Ishikawa (cell line): ENCODE results near the gene CD200R1L.

Source experiments
- CEBPB ChIP-seq: IDR thresholded peaks from 2 replicates; pipeline ENCODE4 v1.6.1; 2012
- CREB1 ChIP-seq: IDR thresholded peaks from 2 replicates; pipeline ENCODE4 v1.6.1; 2012; ENCODE audit warnings: low read depth
- EGR1 ChIP-seq: IDR thresholded peaks from 2 replicates; pipeline ENCODE4 v1.6.1; 2012
- EP300 ChIP-seq: IDR thresholded peaks from 2 replicates; pipeline ENCODE4 v1.6.1; 2012; ENCODE audit warnings: borderline replicate concordance
- FOXM1 ChIP-seq: IDR thresholded peaks from 2 replicates; pipeline ENCODE4 v1.6.1; 2012; ENCODE audit warnings: low read depth, borderline replicate concordance
- MAX ChIP-seq: IDR thresholded peaks from 2 replicates; pipeline ENCODE4 v1.6.1; 2012
- NFIC ChIP-seq: IDR thresholded peaks from 2 replicates; pipeline ENCODE4 v1.6.1; 2012
- RAD21 ChIP-seq: IDR thresholded peaks from 2 replicates; pipeline ENCODE4 v1.6.1; 2012; ENCODE audit warnings: low read depth
- REST ChIP-seq: IDR thresholded peaks from 2 replicates; pipeline ENCODE4 v1.6.1; 2012; ENCODE audit warnings: low read depth, mild to moderate bottlenecking
- TAF1 ChIP-seq: IDR thresholded peaks from 2 replicates; pipeline ENCODE4 v1.6.1; 2012; ENCODE audit warnings: low read depth, mild to moderate bottlenecking
- TCF12 ChIP-seq: IDR thresholded peaks from 2 replicates; pipeline ENCODE4 v1.6.1; 2012; ENCODE audit warnings: low read depth
- TEAD4 ChIP-seq: IDR thresholded peaks from 2 replicates; pipeline ENCODE4 v1.6.1; 2012
- YY1 ChIP-seq: IDR thresholded peaks from 2 replicates; pipeline ENCODE4 v1.6.1; 2012; ENCODE audit warnings: low read depth
- ZBTB7A ChIP-seq: IDR thresholded peaks from 2 replicates; pipeline ENCODE4 v1.6.1; 2012; ENCODE audit warnings: low read depth
- TF ChIP-seq, protein P1 (sequence below): IDR thresholded peaks from 2 replicates; pipeline ENCODE4 v1.6.1; 2012

Gene CD200R1L

GRCh38 chr3:112860898-112861297 lies 14.2 kb upstream of the CD200R1L start:
- TF ChIP-seq CEBPB (no peak), NFIC (no peak), TEAD4 (no peak), TAF1 (no peak), RAD21 (no peak), YY1 (no peak), EGR1 (no peak), EP300 (no peak), ZBTB7A (no peak), REST (no peak), FOXM1 (no peak), CREB1 (no peak), MAX (no peak), TCF12 (no peak)
- TF ChIP-seq, protein P1, sequence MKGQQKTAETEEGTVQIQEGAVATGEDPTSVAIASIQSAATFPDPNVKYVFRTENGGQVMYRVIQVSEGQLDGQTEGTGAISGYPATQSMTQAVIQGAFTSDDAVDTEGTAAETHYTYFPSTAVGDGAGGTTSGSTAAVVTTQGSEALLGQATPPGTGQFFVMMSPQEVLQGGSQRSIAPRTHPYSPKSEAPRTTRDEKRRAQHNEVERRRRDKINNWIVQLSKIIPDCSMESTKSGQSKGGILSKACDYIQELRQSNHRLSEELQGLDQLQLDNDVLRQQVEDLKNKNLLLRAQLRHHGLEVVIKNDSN, result no peak

GRCh38 chr3:112858410-112859069 lies 11.9 kb upstream of the CD200R1L start:
- no peak for TF ChIP-seq CEBPB
- no peak for TF ChIP-seq RAD21
- no peak for TF ChIP-seq TCF12
- no peak for TF ChIP-seq CREB1
- TF ChIP-seq MAX, result no peak
- TF ChIP-seq ZBTB7A, result no peak
- no peak for TF ChIP-seq REST
- no peak for TF ChIP-seq TEAD4
- TF ChIP-seq NFIC, result no peak
- no peak for TF ChIP-seq TAF1
- TF ChIP-seq EGR1, result no peak
- no peak for TF ChIP-seq YY1
- TF ChIP-seq FOXM1, result no peak
- no peak for TF ChIP-seq EP300
- TF ChIP-seq, protein P1, result no peak

DNA sequence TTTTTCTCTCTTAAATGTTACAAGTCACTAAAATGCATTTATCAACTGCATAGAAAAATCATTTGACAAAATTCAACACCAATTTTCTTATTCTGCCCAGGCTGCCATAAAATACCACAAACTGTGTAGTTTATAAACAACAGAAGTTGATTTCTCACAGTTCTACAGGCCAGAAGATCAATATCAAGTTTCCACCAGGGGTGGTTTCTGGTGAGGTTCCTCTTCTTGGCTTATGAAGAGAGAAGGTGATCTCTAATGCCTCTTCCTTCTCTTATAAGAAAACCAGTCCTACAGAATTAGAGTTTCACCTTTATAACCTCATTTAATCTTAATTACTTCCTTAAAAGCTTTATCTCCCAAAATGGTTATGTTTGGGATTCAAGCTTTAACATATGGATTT lies 10.9 kb upstream of the CD200R1L start:
- no peak for TF ChIP-seq EP300
- TF ChIP-seq NFIC, result no peak
- TF ChIP-seq CREB1, result no peak
- no peak for TF ChIP-seq REST
- TF ChIP-seq YY1, result no peak
- TF ChIP-seq, protein P1, result no peak
- no peak for TF ChIP-seq TAF1
- TF ChIP-seq ZBTB7A, result no peak
- no peak for TF ChIP-seq RAD21
- no peak for TF ChIP-seq TEAD4
- TF ChIP-seq CEBPB, result no peak

GRCh38 chr3:112856537-112856936 lies 9.9 kb upstream of the CD200R1L start:
- TF ChIP-seq REST, result no peak
- no peak for TF ChIP-seq NFIC
- no peak for TF ChIP-seq EGR1
- no peak for TF ChIP-seq MAX
- TF ChIP-seq CREB1, result no peak
- no peak for TF ChIP-seq YY1
- TF ChIP-seq EP300, result no peak
- TF ChIP-seq TCF12, result no peak
- no peak for TF ChIP-seq TEAD4
